HG02759 (cell line): ENCODE data around the gene DAPK1.

Source experiments
- ATAC-seq: cut with Tn5 transposase; IDR thresholded peaks from one replicate; pipeline ENCODE4 v1.9.1; 2021; ENCODE audit warnings: mild to moderate bottlenecking, moderate library complexity; ENCODE audit not compliant: unreplicated experiment

DAPK1 gene

DNA sequence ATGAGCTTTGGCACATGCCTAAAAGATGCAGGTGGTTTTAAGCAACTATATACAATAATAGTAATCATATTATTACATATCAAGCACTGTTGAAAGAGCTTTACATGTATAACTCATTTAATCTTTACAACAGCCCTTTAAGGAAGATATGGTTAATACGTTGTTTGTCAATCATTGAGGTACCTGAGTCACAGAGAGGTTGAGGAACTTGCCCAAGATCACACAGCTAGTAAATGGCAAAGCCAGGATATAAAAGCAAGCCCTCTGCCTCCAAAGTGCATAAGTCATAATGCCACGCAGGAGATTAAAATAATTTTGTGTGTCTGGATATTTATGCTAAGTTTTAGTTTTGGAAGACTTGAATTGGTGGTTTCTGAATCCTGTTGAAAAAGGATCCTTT, 90.2 kb downstream of the DAPK1 start:
- ATAC-seq, result no peak

DNA sequence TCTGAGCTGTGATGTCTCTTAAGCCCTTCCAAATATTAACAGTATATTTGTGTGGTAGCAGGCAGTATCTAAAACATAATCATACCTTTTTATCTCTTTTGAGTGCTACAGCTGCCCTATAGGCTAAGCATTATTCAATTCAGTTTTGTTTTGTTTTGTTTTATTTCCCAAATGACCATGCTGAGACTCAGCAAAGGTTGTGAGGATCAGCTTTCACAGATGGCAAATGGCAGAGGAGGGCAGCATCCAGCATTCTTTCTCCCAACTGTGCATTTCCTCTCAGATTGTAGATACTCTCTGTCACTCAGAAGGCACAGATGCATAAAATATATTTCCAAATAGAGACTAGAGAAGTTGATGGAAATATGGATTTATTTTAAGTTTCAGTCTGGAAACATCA, 90.7 kb downstream of the DAPK1 start:
- no peak for ATAC-seq

DNA sequence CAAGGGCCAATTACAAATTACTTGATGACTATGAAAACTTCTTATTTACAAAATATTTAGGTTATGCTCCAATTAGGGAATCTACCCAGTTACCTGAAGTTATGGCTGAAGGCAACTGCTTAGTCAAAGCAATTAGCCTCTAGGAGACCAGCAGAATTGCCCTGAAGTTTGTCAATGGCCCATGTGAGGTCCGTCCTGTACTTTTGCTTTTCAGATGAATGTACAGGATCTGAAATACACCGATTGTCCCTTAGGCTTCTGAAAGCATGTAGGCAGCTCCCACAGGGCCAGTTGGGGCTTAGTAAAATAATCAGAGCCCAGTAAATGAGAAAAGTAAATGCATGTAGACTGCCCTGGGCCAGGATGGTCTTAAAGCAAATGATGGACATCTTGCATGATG, 93.3 kb downstream of the DAPK1 start:
- no peak for ATAC-seq

GRCh38 chr9:87592554-87593358, 95.1 kb downstream of the DAPK1 start:
- ATAC-seq, result no peak

GRCh38 chr9:87593359-87593980, 95.8 kb downstream of the DAPK1 start:
- no peak for ATAC-seq

- no peak for ATAC-seq
Measured at GRCh38 chr9:87594194-87594593, 96.5 kb downstream of the DAPK1 start.

GRCh38 chr9:87594662-87595061, 97.0 kb downstream of the DAPK1 start:
- ATAC-seq, result no peak

DNA sequence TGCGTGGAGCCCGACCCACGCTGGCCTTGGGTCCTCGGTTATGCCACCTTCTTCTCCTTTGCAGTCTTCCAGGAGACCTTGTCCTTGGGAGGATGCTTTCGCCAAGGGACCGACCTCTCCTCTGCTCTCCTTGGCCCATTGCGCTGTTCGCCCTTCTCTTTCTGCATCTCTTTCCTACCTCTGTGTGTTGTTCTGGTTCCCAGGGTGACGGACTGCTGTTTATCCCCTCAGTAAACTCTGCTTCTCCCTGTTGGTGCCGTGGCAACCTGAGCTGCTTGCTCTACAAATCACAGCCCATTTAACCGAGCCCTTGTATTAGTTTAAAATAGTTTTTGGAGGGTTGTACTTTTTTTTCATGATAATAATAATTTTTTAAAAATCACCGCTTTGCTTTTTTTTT, 97.9 kb downstream of the DAPK1 start:
- no peak for ATAC-seq

DNA sequence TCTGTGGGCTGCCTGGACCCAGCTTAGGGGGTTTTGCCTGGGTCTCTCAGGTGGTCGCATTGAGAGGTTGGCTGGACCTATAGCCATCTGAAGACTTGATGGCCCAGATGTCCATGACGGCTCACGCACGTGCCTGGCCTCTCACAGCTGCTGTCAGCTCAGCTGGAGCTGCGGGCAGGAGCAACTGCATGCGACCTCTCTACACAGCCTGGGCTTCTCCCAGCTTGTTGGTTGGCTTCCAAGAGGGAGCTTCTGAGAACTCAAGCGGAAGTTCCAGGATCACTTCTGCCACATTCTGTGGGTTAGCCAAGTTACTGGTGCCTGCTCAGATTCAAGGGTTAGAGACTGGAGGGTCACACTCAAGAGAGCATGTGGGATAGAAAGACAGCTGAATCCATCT, 99.2 kb downstream of the DAPK1 start:
- ATAC-seq, result no peak

DNA sequence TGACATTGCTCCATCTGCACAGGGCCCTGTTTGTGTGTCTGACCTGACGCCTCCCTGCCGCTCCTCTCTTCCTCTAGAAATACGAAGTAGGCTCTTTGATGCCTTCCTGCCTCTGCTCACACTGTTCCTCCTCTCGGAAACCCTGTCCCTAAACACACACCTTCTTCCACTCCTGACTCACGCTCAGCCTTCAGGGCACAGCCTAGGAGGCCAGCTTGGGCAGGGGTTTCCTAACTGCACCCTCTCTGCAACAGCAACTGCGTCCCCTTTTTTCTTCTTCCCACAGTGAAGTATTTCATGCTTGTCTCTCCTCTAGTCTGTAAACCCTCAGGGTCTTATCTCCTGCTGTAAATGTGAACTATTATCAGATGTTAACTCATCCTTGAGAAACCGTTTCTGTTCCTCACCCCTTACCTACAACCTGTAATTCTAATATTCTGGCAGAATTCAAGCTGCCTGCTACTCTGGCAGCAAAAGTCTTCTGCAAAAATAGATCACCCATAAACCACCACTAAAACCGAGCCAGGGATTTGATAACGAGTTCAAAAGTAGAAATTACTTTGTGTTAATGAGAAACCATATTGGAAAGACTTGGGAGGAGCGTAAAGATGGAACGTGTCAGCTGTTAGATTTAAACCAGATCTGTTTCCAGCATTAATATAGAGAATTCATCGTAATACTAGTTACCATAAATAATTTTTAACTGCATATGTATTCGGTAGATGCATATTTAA, 100.2 kb downstream of the DAPK1 start:
- no peak for ATAC-seq

GRCh38 chr9:87599901-87600610, 102.4 kb downstream of the DAPK1 start:
- ATAC-seq, result no peak

DNA sequence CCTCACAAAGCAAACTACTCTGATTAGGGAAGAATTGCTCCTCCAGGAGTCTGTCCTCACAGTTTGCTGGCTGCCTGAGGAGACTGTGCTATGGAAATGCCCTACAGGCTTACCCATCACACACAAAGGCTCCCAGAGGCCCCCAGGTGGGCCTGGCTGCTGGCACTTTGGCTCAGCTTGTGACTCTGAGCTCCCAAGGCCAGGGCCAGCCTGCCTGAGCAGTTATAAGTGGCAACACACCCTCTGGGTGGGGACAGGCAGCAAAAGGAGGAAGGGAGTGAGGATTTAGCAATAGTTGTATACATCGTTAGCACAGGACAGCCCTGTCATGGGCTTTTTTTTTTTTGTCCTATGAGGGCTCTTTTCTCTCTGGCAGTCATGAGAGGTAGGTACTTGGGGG, 103.5 kb downstream of the DAPK1 start:
- ATAC-seq, result no peak

- ATAC-seq, result no peak
Measured at GRCh38 chr9:87601595-87601994, 103.9 kb downstream of the DAPK1 start.

DNA sequence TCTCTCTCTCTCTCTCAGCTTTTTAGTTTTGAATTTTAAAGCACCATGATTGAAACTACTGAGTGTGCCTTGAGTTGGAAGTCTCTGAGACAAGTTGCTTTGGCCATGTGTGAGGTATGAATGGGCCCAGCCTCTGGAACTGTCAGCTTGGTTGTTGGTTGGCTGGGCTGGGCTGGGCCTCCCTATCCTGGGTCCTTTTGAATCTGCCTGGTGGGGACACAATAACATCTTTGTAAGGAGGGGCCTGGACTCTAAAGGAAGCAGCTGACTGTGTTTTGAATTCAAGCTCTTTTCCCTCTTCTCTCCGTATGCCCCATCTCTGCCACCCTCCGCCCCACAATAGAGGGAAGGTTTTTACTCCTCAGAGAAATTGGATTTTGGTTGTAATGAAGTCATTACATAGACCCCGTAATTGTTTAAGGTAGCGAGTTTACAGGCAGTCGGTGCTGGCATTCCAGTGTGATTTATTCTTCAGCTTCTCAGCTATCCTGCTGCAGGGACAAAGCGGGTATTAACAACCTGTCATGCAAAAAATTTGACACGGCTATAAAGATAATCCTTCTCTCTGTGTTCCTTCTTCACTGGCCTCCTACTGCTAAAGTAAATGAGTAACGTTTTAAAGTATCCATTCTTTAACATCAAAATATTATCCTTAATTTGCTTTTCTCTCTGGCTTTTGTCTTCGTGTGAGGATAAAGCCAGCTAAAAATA, 105.4 kb downstream of the DAPK1 start:
- ATAC-seq, result no peak

DNA sequence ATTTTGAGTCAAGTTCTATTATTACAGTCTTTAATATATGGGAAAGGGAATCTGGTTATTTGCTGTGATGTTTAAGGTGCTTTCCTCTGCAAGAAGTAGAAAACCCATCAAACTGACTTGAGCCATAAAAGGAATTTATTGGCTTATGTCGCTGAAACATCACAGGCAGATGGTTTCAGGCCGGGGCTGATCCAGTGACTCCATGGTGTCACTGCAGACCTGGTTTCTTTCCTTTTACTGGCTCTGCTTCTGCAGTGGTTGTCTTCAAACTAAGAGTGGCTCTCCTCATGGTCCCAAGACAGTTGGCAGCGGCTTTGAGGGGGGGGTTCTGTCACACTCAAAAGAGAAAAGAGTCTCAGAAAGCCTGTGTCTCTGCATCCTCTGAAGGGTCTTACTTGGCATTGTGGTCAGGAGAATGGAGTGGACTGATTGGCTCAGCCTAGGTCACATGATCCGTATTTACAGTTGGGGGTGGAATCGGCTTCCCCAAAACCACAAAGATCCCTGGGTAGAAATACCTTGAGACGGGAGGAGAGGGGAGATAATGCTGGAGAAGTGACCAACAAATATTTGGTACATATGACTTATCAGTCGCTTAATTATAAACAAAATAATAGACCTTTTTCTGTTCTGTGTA, 106.3 kb downstream of the DAPK1 start:
- no peak for ATAC-seq

- ATAC-seq, result no peak
Measured at GRCh38 chr9:87604886-87605588, 107.4 kb downstream of the DAPK1 start.

- ATAC-seq, result no peak
Measured at GRCh38 chr9:87605676-87606075, 108.0 kb downstream of the DAPK1 start.

- no peak for ATAC-seq
Measured at GRCh38 chr9:87606841-87607521, 109.3 kb downstream of the DAPK1 start.

DNA sequence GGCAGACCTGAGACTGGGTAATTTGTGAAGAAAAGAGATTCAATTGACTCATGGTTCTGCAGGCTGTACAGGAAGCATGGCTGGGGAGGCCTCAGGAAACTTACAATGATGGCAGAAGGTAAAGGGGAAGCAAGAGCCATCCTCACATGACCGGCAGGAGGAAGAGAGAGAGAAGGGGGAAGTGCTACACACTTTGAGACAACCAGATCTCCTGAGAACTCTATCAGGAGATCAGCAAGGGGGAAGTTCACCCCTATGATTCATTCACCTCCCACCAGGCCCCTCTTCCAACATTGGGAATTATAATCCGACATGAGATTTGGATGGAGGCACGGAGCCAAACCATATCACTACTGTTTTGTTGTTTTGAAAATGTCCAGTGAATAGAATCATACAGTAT, 110.2 kb downstream of the DAPK1 start:
- ATAC-seq, result no peak
